ENCODE data around the gene A2ML1.
"Not testable (repeated sequence)": the region's sequence is repeated elsewhere in the genome, so short reads cannot be mapped to it uniquely, and the experiment has no call there.

Gene A2ML1

DNA sequence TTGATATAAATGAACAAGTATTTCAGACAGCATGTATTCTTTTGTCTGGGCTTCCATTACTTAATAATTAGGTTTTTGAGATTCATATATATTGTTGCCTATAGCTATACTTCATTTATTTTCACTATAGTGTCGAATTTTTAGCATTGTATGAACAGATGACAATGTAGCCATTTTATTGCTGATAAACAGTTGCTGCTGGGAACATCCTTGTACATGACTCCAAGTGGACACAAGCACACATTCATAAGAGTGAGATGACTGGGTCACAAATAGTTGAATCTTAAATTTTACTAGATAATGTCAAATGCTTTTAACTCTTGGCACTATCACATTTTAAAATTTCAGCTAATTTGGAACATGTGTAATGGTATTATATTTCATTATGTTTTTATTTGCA lies 72.6 kb downstream of the A2ML1 start:
- no peak overlapping the region for H3K4me3 ChIP-seq (ENCODE audit: control insufficient read depth, low read depth, low read length)
- no peak for DNase-seq (ENCODE audit: low read depth)
- TF ChIP-seq, protein P1, sequence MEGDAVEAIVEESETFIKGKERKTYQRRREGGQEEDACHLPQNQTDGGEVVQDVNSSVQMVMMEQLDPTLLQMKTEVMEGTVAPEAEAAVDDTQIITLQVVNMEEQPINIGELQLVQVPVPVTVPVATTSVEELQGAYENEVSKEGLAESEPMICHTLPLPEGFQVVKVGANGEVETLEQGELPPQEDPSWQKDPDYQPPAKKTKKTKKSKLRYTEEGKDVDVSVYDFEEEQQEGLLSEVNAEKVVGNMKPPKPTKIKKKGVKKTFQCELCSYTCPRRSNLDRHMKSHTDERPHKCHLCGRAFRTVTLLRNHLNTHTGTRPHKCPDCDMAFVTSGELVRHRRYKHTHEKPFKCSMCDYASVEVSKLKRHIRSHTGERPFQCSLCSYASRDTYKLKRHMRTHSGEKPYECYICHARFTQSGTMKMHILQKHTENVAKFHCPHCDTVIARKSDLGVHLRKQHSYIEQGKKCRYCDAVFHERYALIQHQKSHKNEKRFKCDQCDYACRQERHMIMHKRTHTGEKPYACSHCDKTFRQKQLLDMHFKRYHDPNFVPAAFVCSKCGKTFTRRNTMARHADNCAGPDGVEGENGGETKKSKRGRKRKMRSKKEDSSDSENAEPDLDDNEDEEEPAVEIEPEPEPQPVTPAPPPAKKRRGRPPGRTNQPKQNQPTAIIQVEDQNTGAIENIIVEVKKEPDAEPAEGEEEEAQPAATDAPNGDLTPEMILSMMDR (IDR thresholded peaks at IDR 0.05; ENCODE audit: control insufficient read depth, insufficient read depth, low read depth, low read length, missing control alignments), result no peak

DNA sequence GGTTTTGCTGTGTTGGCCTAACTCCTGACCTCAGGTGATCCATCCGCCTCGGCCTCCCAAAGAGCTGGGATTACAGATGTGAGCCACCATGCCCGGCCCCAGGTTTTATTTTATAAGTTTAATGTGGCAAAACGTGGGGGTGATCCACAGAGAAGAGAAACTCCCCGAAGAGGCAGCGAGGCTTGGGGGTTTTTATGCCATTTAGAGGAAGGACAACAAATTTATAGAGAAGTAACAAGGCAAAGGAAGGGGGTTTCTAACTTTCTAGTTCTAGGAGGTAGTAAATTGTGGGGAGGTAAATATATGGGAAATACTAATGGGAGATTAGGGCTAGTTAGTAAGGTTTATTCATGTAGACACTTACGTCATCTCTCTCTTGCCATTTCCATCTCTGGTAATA lies 74.7 kb downstream of the A2ML1 start:
- TF ChIP-seq, protein P1 (IDR thresholded peaks at IDR 0.05; ENCODE audit: control insufficient read depth, insufficient read depth, low read depth, low read length, missing control alignments), result no peak
- no peak overlapping the region for H3K4me3 ChIP-seq (ENCODE audit: control insufficient read depth, low read depth, low read length)
- no peak for DNase-seq (ENCODE audit: low read depth)

DNA sequence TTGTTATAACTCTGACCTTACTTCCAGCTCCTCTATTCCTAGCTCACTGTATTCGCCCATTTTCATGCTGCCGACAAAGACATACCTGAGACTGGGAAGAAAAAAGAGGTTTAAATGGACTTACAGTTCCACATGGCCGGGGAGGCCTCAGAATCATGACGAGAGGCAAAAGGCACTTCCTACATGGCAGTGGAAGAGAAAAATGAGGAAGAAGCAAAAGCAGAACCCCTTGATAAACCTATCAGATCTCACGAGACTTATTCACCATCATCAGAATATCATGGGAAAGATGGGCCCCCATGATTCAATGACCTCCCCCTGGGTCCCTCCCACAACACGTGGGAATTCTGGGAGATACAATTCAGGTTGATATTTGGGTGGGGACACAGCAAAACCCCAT lies 77.4 kb downstream of the A2ML1 start:
- TF ChIP-seq, protein P1 (IDR thresholded peaks at IDR 0.05; ENCODE audit: control insufficient read depth, insufficient read depth, low read depth, low read length, missing control alignments), result no peak
- no peak overlapping the region for H3K4me3 ChIP-seq (ENCODE audit: control insufficient read depth, low read depth, low read length)
- DNase-seq (ENCODE audit: low read depth), result no peak

DNA sequence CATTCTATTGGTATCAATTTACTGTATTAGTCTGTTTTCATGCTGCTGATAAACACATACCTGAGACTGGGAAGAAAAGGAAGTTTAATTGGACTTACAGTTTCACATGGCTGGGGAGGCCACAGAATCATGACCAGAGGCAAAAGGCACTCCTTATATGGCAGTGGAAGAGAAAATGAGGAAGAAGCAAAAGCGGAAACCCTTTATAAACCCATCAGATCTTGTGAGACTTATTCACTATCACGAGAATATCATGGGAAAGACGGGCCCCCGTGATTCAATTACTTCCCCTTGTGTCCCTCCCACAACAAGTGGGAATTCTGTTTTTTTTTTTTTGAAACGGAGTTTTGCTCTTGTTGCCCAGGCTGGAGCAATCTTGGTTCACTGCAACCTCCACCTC lies 80.3 kb downstream of the A2ML1 start:
- DNase-seq (ENCODE audit: low read depth), result not testable (repeated sequence)

DNA sequence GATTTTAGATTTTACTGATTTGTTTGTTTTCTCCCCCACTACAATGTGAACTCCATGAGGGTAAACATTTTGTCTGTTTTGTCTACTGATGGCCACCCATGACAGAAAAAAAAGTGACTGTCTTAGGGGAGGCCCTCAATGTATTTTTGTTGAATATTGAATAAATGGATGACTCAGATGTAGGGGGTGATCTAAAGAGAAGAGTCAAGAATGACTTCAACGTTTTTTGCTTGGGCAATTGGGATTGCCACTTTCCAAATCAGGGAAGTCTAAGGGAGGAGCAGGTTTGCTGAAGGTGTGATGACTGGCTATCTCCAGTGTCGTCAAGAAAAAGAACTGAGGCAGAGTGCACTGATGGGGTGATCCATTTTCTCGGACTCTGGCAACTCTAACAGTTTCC lies 81.2 kb downstream of the A2ML1 start:
- TF ChIP-seq, protein P1 (IDR thresholded peaks at IDR 0.05; ENCODE audit: control insufficient read depth, insufficient read depth, low read depth, low read length, missing control alignments), result no peak
- DNase-seq (ENCODE audit: low read depth), result no peak
- H3K4me3 ChIP-seq (ENCODE audit: control insufficient read depth, low read depth, low read length), result no peak overlapping the region

More for the DNA sequence above, 80.3 kb downstream of the A2ML1 start:
- not testable (repeated sequence) for H3K4me3 ChIP-seq (ENCODE audit: control insufficient read depth, low read depth, low read length)

DNA sequence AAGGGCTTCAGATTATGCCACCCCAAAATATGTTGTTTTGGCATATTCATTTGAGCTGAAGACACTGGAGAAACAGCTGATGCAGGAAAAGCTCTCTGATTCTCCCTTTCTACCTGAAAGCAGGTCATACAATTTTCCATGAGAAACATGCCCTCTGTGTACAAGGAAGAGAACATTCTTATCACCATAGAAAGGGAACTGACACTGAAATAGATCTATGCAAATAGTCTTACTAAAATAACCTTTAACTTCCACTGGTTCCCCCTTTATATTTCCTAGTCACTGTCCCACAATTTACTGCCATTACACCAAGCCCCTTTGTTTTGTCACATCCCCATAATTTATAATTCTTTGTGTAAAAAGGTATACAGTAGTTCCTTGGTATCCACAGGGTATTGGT lies 82.2 kb downstream of the A2ML1 start:
- no peak overlapping the region for H3K4me3 ChIP-seq (ENCODE audit: control insufficient read depth, low read depth, low read length)
- TF ChIP-seq, protein P1 (IDR thresholded peaks at IDR 0.05; ENCODE audit: control insufficient read depth, insufficient read depth, low read depth, low read length, missing control alignments), result no peak

DNA sequence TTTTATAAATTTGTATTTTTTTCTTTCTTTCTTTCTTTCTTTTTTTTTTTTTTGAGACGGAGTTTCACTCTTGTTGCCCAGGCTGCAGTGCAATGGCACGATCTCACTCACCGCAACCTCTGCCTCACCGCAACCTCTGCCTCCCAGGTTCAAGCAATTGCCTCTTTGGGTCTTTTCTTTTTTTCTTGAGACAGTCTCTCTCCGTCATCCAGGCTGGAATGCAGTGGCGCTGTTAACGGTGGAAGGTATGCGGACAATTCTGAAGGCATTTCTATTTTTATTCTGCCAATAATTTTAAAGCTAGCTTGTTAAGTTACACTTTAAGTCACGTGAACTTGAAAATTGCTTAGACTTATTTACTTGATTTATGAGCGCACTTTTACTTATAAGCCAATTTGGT lies 83.1 kb downstream of the A2ML1 start:
- H3K4me3 ChIP-seq (ENCODE audit: control insufficient read depth, low read depth, low read length), result no peak overlapping the region
- no peak for DNase-seq (ENCODE audit: low read depth)
- TF ChIP-seq, protein P1 (IDR thresholded peaks at IDR 0.05; ENCODE audit: control insufficient read depth, insufficient read depth, low read depth, low read length, missing control alignments), result no peak

More for the DNA sequence above, 82.2 kb downstream of the A2ML1 start:
- no peak for DNase-seq (ENCODE audit: low read depth)
